Ishikawa (cell line): ENCODE data around the gene RASA3.

Experiments
- CEBPB ChIP-seq: IDR thresholded peaks from 2 replicates; pipeline ENCODE4 v1.6.1; 2012
- EP300 ChIP-seq: IDR thresholded peaks from 2 replicates; pipeline ENCODE4 v1.6.1; 2012; ENCODE audit warnings: borderline replicate concordance
- MAX ChIP-seq: IDR thresholded peaks from 2 replicates; pipeline ENCODE4 v1.6.1; 2012
- TAF1 ChIP-seq: IDR thresholded peaks from 2 replicates; pipeline ENCODE4 v1.6.1; 2012; ENCODE audit warnings: low read depth, mild to moderate bottlenecking
- TEAD4 ChIP-seq: IDR thresholded peaks from 2 replicates; pipeline ENCODE4 v1.6.1; 2012

DNA sequence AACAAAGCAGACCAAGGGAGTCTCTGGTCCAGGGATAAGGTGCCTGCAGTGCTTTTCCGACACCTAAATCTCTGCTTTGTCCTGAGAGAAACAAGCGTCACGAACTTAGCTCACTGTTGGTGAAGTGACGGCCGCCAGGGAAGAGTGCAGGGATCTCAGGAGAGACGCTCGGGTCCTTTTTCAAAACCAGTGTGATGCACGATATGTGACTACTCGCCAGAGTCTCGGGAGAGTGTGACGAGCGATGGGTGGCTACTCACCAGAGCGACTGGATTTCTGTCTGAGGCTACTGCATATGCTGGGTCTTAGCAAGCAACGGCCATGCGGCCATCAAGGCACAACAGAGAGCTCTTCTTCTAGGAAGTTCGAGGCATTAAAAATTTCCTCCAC lies 30.1 kb upstream of the RASA3 start:
- TF ChIP-seq MAX, result no peak
- no peak for TF ChIP-seq TEAD4
- TF ChIP-seq TAF1, result no peak
- no peak for TF ChIP-seq EP300
- TF ChIP-seq CEBPB, result no peak
